WTC11 (cell line): ENCODE data around the gene CRBN.

Source experiments
- IRF2 ChIP-seq: sonication (generic); formaldehyde crosslinking; IDR thresholded peaks from 2 replicates; pipeline ENCODE4 v1.8.0; 2022; ENCODE audit warnings: low read depth, missing genetic modification reagents, borderline replicate concordance
- KAT7 ChIP-seq: sonication (generic); formaldehyde crosslinking; IDR thresholded peaks from 2 replicates; pipeline ENCODE4 v1.8.1; 2023; ENCODE audit warnings: missing genetic modification reagents, mild to moderate bottlenecking, borderline replicate concordance
- MYBL2 ChIP-seq: sonication (generic); formaldehyde crosslinking; IDR thresholded peaks from 2 replicates; pipeline ENCODE4 v1.8.1; 2023; ENCODE audit warnings: mild to moderate bottlenecking, moderate library complexity, missing genetic modification reagents
- NR1H2 ChIP-seq: sonication (generic); formaldehyde crosslinking; IDR thresholded peaks from 2 replicates; pipeline ENCODE4 v1.9.0; 2021; ENCODE audit warnings: mild to moderate bottlenecking, moderate library complexity, missing genetic modification reagents
- SOX15 ChIP-seq: fragments of 250-450 bp; sonication (Bioruptor Pico); IDR thresholded peaks from 2 replicates; pipeline ENCODE4 v1.9.0; 2021; ENCODE audit warnings: mild to moderate bottlenecking
- ZBTB21 ChIP-seq: sonication (generic); formaldehyde crosslinking; IDR thresholded peaks from 2 replicates; pipeline ENCODE4 v1.8.1; 2023; ENCODE audit warnings: mild to moderate bottlenecking, missing genetic modification reagents, borderline replicate concordance
- ZNF416 ChIP-seq: fragments of 250-450 bp; sonication (Bioruptor Pico); IDR thresholded peaks from 2 replicates; pipeline ENCODE4 v1.9.0; 2021; ENCODE audit warnings: mild to moderate bottlenecking, inconsistent platforms
- TF ChIP-seq, protein P1 (sequence below): fragments of 200-600 bp; IDR thresholded peaks from 2 replicates; pipeline ENCODE4 v1.8.0; 2022; ENCODE audit warnings: antibody characterized with exemption
- TF ChIP-seq, protein P2 (sequence below): sonication (generic); formaldehyde crosslinking; conservative IDR thresholded peaks from 2 replicates; pipeline ENCODE4 v1.8.1; 2022; ENCODE audit warnings: mild to moderate bottlenecking, missing genetic modification reagents
- TF ChIP-seq, protein P3 (sequence below): sonication (generic); formaldehyde crosslinking; IDR thresholded peaks from 2 replicates; pipeline ENCODE4 v1.8.0; 2023; ENCODE audit warnings: mild to moderate bottlenecking, missing genetic modification reagents
- TF ChIP-seq, protein P4 (sequence below): sonication (generic); formaldehyde crosslinking; IDR thresholded peaks from 2 replicates; pipeline ENCODE4 v1.8.0; 2022; ENCODE audit warnings: mild to moderate bottlenecking, missing genetic modification reagents
- TF ChIP-seq, protein P5 (sequence below): fragments of 250-450 bp; sonication (Bioruptor Pico); IDR thresholded peaks from 2 replicates; pipeline ENCODE4 v2.1.2; 2022; ENCODE audit warnings: mild to moderate bottlenecking, moderate library complexity
- TF ChIP-seq, protein P6 (sequence below): sonication (generic); formaldehyde crosslinking; IDR thresholded peaks from 2 replicates; pipeline ENCODE4 v1.8.1; 2022; ENCODE audit warnings: low read depth, mild to moderate bottlenecking, moderate library complexity, missing genetic modification reagents, borderline replicate concordance
- TF ChIP-seq, protein P7 (sequence below): sonication (generic); formaldehyde crosslinking; IDR thresholded peaks from 2 replicates; pipeline ENCODE4 v1.8.1; 2022; ENCODE audit warnings: missing genetic modification reagents, borderline replicate concordance

DNA sequence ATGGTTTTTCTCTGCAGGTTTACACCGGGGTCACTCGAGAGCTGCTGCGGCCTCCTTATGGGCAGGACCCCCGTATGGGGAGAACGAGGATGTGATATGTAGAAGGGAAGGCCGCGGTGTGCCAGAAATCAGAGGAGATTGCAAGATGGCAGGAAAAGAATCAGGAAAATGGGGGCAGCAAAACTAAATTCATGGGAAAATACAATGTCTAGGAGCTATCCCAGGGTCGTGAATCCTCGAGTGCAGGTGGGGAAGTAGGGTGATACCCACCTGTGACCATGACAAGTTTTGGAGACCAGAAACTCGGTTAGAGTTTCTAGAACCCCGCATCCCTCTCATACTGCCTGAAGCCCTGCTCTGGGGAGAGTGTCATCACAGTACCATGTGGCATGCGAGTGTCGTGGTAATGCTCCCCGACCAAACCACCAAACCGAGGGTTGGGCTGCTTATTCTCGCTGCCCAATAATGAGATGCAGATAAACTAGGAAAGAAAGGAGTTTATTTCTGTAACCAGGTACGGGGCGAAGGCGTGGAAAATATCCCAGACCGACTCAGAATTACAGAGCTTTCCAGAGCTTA, 52.0 kb downstream of the CRBN start:
- TF ChIP-seq IRF2, result no peak
- TF ChIP-seq, protein P1, sequence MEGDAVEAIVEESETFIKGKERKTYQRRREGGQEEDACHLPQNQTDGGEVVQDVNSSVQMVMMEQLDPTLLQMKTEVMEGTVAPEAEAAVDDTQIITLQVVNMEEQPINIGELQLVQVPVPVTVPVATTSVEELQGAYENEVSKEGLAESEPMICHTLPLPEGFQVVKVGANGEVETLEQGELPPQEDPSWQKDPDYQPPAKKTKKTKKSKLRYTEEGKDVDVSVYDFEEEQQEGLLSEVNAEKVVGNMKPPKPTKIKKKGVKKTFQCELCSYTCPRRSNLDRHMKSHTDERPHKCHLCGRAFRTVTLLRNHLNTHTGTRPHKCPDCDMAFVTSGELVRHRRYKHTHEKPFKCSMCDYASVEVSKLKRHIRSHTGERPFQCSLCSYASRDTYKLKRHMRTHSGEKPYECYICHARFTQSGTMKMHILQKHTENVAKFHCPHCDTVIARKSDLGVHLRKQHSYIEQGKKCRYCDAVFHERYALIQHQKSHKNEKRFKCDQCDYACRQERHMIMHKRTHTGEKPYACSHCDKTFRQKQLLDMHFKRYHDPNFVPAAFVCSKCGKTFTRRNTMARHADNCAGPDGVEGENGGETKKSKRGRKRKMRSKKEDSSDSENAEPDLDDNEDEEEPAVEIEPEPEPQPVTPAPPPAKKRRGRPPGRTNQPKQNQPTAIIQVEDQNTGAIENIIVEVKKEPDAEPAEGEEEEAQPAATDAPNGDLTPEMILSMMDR, result no peak
- no peak for TF ChIP-seq KAT7 (CRISPR knock-in tag)
- TF ChIP-seq, protein P2, sequence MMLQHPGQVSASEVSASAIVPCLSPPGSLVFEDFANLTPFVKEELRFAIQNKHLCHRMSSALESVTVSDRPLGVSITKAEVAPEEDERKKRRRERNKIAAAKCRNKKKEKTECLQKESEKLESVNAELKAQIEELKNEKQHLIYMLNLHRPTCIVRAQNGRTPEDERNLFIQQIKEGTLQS (CRISPR knock-in tag), result no peak
- TF ChIP-seq, protein P3, sequence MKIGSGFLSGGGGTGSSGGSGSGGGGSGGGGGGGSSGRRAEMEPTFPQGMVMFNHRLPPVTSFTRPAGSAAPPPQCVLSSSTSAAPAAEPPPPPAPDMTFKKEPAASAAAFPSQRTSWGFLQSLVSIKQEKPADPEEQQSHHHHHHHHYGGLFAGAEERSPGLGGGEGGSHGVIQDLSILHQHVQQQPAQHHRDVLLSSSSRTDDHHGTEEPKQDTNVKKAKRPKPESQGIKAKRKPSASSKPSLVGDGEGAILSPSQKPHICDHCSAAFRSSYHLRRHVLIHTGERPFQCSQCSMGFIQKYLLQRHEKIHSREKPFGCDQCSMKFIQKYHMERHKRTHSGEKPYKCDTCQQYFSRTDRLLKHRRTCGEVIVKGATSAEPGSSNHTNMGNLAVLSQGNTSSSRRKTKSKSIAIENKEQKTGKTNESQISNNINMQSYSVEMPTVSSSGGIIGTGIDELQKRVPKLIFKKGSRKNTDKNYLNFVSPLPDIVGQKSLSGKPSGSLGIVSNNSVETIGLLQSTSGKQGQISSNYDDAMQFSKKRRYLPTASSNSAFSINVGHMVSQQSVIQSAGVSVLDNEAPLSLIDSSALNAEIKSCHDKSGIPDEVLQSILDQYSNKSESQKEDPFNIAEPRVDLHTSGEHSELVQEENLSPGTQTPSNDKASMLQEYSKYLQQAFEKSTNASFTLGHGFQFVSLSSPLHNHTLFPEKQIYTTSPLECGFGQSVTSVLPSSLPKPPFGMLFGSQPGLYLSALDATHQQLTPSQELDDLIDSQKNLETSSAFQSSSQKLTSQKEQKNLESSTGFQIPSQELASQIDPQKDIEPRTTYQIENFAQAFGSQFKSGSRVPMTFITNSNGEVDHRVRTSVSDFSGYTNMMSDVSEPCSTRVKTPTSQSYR (CRISPR knock-in tag), result no peak
- TF ChIP-seq, protein P4, sequence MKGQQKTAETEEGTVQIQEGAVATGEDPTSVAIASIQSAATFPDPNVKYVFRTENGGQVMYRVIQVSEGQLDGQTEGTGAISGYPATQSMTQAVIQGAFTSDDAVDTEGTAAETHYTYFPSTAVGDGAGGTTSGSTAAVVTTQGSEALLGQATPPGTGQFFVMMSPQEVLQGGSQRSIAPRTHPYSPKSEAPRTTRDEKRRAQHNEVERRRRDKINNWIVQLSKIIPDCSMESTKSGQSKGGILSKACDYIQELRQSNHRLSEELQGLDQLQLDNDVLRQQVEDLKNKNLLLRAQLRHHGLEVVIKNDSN (CRISPR knock-in tag), result no peak
- TF ChIP-seq, protein P5, sequence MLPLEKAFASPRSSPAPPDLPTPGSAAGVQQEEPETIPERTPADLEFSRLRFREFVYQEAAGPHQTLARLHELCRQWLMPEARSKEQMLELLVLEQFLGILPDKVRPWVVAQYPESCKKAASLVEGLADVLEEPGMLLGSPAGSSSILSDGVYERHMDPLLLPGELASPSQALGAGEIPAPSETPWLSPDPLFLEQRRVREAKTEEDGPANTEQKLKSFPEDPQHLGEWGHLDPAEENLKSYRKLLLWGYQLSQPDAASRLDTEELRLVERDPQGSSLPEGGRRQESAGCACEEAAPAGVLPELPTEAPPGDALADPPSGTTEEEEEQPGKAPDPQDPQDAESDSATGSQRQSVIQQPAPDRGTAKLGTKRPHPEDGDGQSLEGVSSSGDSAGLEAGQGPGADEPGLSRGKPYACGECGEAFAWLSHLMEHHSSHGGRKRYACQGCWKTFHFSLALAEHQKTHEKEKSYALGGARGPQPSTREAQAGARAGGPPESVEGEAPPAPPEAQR, result no peak
- no peak for TF ChIP-seq ZBTB21 (CRISPR knock-in tag)
- TF ChIP-seq SOX15 (CRISPR knock-in tag), result no peak
- TF ChIP-seq MYBL2, result no peak
- TF ChIP-seq, protein P6, sequence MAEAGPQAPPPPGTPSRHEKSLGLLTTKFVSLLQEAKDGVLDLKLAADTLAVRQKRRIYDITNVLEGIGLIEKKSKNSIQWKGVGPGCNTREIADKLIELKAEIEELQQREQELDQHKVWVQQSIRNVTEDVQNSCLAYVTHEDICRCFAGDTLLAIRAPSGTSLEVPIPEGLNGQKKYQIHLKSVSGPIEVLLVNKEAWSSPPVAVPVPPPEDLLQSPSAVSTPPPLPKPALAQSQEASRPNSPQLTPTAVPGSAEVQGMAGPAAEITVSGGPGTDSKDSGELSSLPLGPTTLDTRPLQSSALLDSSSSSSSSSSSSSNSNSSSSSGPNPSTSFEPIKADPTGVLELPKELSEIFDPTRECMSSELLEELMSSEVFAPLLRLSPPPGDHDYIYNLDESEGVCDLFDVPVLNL (CRISPR knock-in tag), result no peak
- no peak for TF ChIP-seq ZNF416 (CRISPR knock-in tag)
- TF ChIP-seq, protein P7, sequence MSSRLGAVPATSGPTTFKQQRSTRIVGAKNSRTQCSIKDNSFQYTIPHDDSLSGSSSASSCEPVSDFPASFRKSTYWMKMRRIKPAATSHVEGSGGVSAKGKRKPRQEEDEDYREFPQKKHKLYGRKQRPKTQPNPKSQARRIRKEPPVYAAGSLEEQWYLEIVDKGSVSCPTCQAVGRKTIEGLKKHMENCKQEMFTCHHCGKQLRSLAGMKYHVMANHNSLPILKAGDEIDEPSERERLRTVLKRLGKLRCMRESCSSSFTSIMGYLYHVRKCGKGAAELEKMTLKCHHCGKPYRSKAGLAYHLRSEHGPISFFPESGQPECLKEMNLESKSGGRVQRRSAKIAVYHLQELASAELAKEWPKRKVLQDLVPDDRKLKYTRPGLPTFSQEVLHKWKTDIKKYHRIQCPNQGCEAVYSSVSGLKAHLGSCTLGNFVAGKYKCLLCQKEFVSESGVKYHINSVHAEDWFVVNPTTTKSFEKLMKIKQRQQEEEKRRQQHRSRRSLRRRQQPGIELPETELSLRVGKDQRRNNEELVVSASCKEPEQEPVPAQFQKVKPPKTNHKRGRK (CRISPR knock-in tag), result no peak
- TF ChIP-seq NR1H2 (CRISPR knock-in tag), result no peak
